ENCODE measurements around the gene CAMSAP2.

CAMSAP2 gene

DNA sequence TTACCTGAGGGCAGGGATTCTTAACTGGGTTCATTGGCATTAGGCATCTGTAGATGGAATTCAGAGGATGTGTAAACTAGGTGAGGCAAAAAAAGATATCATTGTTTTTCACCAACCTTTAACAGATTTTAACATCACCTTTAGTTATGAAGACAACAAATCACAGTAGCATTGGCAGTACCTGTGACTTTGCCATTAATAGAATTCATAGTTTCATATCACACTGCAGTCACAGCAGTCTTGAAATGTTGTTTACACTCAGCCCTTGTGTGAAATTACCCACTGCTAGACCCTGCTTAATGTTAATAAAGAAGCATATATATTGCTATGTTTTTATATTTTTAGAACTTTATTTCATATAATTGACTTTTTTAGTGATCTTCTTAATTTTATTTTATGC lies 154.3 kb downstream of the CAMSAP2 start:
- no peaks in the 10 kb centered on the region for H3K9me3 Mint-ChIP-seq
- H3K4me1 Mint-ChIP-seq (ENCODE audit: low read depth): peaks cover 45% of the 10 kb centered on the region
- intact Hi-C loops (cut with micrococcal nuclease): no loop called here
- no peak overlapping the region for H3K4me3 Mint-ChIP-seq
- H3K36me3 Mint-ChIP-seq (ENCODE audit: low read depth): no peaks in the 10 kb centered on the region
- H3K27ac Mint-ChIP-seq: no peak overlapping the region
- H3K27me3 Mint-ChIP-seq: peaks cover 37% of the 10 kb centered on the region

DNA sequence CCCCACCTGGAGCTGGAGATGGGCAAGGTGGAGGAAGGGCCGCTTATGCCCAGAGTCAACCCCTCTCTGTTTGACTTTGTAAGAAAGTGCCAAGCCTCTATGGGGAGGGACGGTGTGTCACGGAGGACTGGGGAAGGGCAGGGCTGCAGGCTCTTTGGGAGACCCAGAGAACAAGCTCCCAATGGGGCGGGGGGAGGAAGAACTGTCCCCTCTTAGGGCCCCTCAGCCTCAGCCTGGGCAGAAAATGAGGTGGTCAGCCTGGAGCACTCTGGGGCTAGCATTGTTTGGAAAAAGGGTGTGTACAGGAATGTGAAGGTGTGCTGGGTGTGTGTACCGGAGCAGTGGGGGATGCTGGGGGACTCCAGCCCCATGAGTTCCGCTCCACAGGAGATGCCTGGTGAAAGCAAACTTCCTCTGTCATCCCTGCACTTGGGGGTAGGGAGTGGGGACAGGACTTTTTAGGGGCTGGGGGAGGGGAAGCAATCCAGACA lies 154.8 kb downstream of the CAMSAP2 start:
- Mint-ChIP-seq H3K36me3 (ENCODE audit: low read depth) (no peaks in the 10 kb centered on the region), H3K27me3 (peaks cover 37% of the 10 kb centered on the region), H3K9me3 (no peaks in the 10 kb centered on the region), H3K4me3 (no peak overlapping the region), H3K27ac (no peak overlapping the region), H3K4me1 (ENCODE audit: low read depth) (peaks cover 44% of the 10 kb centered on the region)
- intact Hi-C loops (cut with micrococcal nuclease): no loop called here

GRCh38 chr1:200894712-200895442 lies 156.2 kb downstream of the CAMSAP2 start, which contains the start of gene INAVA:
Gene INAVA (plus strand): TSS chr1:200894900. CDS start chr1:200898401, 3,501 bp downstream.
- intact Hi-C loops (cut with micrococcal nuclease): no loop called here

DNA sequence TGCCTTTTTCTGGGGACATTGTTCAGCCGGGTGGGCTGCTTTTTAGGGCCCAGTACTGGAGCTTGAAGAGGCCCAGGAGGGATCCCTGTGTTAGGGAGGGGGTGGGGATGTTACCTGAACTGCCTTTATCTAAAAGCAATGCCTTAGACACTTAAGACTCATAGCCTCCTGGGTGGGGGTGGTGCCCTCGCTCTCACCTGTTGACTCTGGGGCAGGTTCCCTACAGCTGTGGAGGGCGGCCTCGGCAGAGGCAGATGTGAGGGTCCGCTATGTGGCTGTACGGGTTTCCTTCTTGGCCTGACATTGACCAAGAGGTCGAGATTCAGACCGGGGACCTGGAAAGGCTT lies 156.7 kb downstream of the CAMSAP2 start:
- H3K27ac Mint-ChIP-seq: no peak overlapping the region
- H3K36me3 Mint-ChIP-seq (ENCODE audit: low read depth): no peaks in the 10 kb centered on the region
- peaks cover 39% of the 10 kb centered on the region for H3K4me1 Mint-ChIP-seq (ENCODE audit: low read depth)
- H3K9me3 Mint-ChIP-seq: no peaks in the 10 kb centered on the region
- H3K4me3 Mint-ChIP-seq: no peak overlapping the region
- intact Hi-C loops (cut with micrococcal nuclease): no loop called here
- peaks cover 30% of the 10 kb centered on the region for H3K27me3 Mint-ChIP-seq

More at GRCh38 chr1:200894712-200895442, 156.2 kb downstream of the CAMSAP2 start, which contains the start of gene INAVA:
- Mint-ChIP-seq H3K4me3 (no peak within 1 kb of the TSS), H3K9me3 (no peaks in the 10 kb centered on the region), H3K27me3 (peaks cover 36% of the 10 kb centered on the region), H3K4me1 (ENCODE audit: low read depth) (peaks cover 42% of the 10 kb centered on the region), H3K36me3 (ENCODE audit: low read depth) (no peaks in the 10 kb centered on the region), H3K27ac (no peak within 1 kb of the TSS)

- intact Hi-C loops (cut with micrococcal nuclease): no loop called here
- Mint-ChIP-seq H3K9me3 (no peaks in the 10 kb centered on the region), H3K36me3 (ENCODE audit: low read depth) (no peaks in the 10 kb centered on the region), H3K4me1 (ENCODE audit: low read depth) (peaks cover 34% of the 10 kb centered on the region), H3K27ac (no peak overlapping the region), H3K27me3 (peaks cover 25% of the 10 kb centered on the region), H3K4me3 (no peak overlapping the region)
Measured at GRCh38 chr1:200895801-200896530, 157.3 kb downstream of the CAMSAP2 start.

DNA sequence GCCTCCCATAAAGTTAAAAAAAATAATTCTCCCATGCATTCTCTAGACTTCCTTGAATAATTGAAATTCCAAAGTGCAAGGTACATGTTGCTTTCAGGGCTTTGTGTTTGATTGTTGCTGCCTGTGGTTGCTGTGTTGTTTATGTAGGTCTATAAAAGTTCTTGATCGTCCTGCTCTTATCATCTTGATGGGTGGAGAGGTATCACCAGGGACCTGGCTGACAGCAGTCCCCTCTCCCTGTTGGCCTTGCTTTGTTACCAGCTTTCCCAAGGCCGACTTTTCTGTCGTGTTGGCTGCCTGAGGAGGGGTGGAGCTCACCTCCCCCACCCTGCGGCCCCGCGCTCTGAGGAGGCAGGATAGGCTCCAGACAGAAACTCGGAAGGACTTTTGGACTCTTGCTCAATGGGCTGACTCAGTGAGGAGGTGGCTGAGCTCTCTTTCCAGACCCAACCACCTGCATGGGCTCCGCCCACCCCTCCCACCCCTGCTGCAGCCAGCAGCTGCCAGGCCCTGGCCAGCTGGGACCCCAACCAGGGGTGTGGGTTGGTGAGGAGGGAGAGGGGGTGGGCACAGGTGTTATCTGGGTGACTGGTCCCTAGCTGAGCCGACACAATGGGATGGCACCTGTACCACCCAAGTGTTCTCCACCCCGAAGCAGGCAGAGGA lies 158.0 kb downstream of the CAMSAP2 start:
- peaks cover 28% of the 10 kb centered on the region for H3K4me1 Mint-ChIP-seq (ENCODE audit: low read depth)
- H3K9me3 Mint-ChIP-seq: no peaks in the 10 kb centered on the region
- intact Hi-C loops (cut with micrococcal nuclease): no loop called here
- H3K36me3 Mint-ChIP-seq (ENCODE audit: low read depth): no peaks in the 10 kb centered on the region
- H3K27ac Mint-ChIP-seq: no peak overlapping the region
- H3K27me3 Mint-ChIP-seq: peaks cover 19% of the 10 kb centered on the region
- H3K4me3 Mint-ChIP-seq: no peak overlapping the region

DNA sequence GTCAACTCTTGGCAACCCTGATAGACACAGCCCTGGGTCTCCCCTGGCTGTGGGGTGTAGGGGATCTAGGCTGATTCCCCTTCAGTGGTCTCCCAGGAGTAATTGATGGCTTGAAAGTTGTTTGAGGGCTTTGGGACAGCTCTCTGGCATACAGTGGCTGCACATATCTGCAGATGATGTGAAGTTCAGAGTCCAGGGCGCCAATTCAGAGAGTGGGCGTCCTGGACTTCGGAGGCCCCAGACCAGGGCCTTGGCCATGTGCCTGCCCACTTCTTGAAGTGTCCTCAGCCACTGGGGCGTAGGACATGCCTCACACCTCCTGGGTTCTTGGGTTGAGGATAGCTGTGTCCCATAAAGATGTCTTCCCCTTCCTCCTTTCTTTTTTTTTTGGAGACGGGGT lies 158.6 kb downstream of the CAMSAP2 start:
- Mint-ChIP-seq H3K9me3 (no peaks in the 10 kb centered on the region), H3K27ac (no peak overlapping the region), H3K4me3 (no peak overlapping the region), H3K27me3 (peaks cover 13% of the 10 kb centered on the region), H3K4me1 (ENCODE audit: low read depth) (peaks cover 22% of the 10 kb centered on the region), H3K36me3 (ENCODE audit: low read depth) (no peaks in the 10 kb centered on the region)
- intact Hi-C loops (cut with micrococcal nuclease): no loop called here

DNA sequence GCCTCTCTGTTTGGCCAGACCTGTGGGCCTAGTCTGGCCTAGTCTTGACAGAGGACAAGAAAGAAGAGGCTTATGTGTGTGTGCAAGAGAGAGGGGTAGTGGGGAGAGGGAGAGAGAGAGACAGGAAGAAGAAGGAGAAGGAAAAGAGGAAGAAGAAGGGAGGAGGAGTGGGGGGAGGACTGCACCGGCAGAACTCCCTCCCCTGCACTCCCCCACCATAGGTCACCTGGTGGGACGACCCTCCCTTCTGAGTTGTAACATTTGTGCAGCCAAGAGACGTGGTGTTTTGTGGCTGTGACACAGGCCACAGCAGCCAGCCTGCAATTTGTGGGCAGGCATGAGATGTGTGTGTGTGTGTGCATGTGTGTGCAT lies 160.3 kb downstream of the CAMSAP2 start:
- intact Hi-C loops (cut with micrococcal nuclease): no loop called here
- Mint-ChIP-seq H3K36me3 (ENCODE audit: low read depth) (no peaks in the 10 kb centered on the region), H3K4me3 (no peak overlapping the region), H3K4me1 (ENCODE audit: low read depth) (peaks cover 16% of the 10 kb centered on the region), H3K27me3 (no peaks in the 10 kb centered on the region), H3K27ac (no peak overlapping the region), H3K9me3 (no peaks in the 10 kb centered on the region)

- H3K27ac Mint-ChIP-seq: no peak overlapping the region
- H3K27me3 Mint-ChIP-seq: no peaks in the 10 kb centered on the region
Measured at GRCh38 chr1:200899451-200899915, 160.8 kb downstream of the CAMSAP2 start.

GRCh38 chr1:200899954-200900867 lies 161.5 kb downstream of the CAMSAP2 start:
- Mint-ChIP-seq H3K27ac (no peak overlapping the region), H3K9me3 (no peaks in the 10 kb centered on the region), H3K27me3 (no peaks in the 10 kb centered on the region), H3K4me3 (no peak overlapping the region), H3K4me1 (ENCODE audit: low read depth) (peaks cover 16% of the 10 kb centered on the region), H3K36me3 (ENCODE audit: low read depth) (no peaks in the 10 kb centered on the region)
- intact Hi-C loops (cut with micrococcal nuclease): no loop called here

More at GRCh38 chr1:200899451-200899915, 160.8 kb downstream of the CAMSAP2 start:
- intact Hi-C loops (cut with micrococcal nuclease): no loop called here
- Mint-ChIP-seq H3K9me3 (no peaks in the 10 kb centered on the region), H3K4me3 (no peak overlapping the region), H3K4me1 (ENCODE audit: low read depth) (peaks cover 16% of the 10 kb centered on the region), H3K36me3 (ENCODE audit: low read depth) (no peaks in the 10 kb centered on the region)

- Mint-ChIP-seq H3K27ac (no peak overlapping the region), H3K27me3 (no peaks in the 10 kb centered on the region), H3K9me3 (no peaks in the 10 kb centered on the region), H3K4me1 (ENCODE audit: low read depth) (peaks cover 16% of the 10 kb centered on the region), H3K36me3 (ENCODE audit: low read depth) (no peaks in the 10 kb centered on the region), H3K4me3 (no peak overlapping the region)
- intact Hi-C loops (cut with micrococcal nuclease): no loop called here
Measured at GRCh38 chr1:200900877-200901276, 162.2 kb downstream of the CAMSAP2 start.

DNA sequence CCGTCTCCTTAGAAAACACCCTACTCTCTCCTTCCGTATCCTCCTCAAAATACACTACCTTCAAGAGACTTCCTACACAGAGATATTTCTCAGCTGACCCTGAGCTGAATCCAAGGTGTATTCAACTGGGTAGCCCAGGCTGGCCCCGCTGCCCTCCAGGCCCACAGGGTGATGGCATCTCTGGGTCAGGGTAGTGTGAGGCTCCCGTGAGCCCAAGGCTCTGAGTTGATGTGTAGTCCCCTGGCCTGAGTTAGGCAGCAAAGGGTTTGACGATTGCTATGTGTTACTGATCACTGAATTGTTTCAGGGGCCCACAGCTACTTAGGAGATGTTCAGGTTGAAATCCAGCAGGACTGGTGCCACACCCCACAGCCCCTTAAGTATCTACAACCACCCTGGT lies 162.7 kb downstream of the CAMSAP2 start:
- Mint-ChIP-seq H3K4me1 (ENCODE audit: low read depth) (peaks cover 16% of the 10 kb centered on the region), H3K4me3 (no peak overlapping the region), H3K36me3 (ENCODE audit: low read depth) (no peaks in the 10 kb centered on the region), H3K27me3 (no peaks in the 10 kb centered on the region), H3K9me3 (no peaks in the 10 kb centered on the region), H3K27ac (no peak overlapping the region)
- intact Hi-C loops (cut with micrococcal nuclease): no loop called here

- Mint-ChIP-seq H3K27ac (no peak overlapping the region), H3K4me3 (no peak overlapping the region), H3K36me3 (ENCODE audit: low read depth) (no peaks in the 10 kb centered on the region), H3K27me3 (no peaks in the 10 kb centered on the region), H3K4me1 (ENCODE audit: low read depth) (peaks cover 16% of the 10 kb centered on the region), H3K9me3 (no peaks in the 10 kb centered on the region)
- intact Hi-C loops (cut with micrococcal nuclease): no loop called here
Measured at GRCh38 chr1:200901796-200902444, 163.2 kb downstream of the CAMSAP2 start.

Data from dendritic cell treated with granulocyte-macrophage colony-stimulating factor and Interleukin-4, amounts not matched to agents 40 ng/mL and 50 ng/mL, for 4 days (primary cell).